Sigmoid colon (tissue), 7 donors: ENCODE measurements around the gene DYRK1A. TPM values are rescaled to one million over a fixed set of nuclear protein-coding genes. Genes with fewer than 3 reads are reported as not detected.

Experiments
- DNase-seq: peaks from one replicate; pipeline ENCODE4 v3.0.0-alpha.2; 2019
- H3K27ac ChIP-seq, 4 donors: fragments of 200-600 bp; sonication (generic); one replicate each; pipeline ENCODE4 v1.5.1; 2016 to 2019; ENCODE audit warnings: mild to moderate bottlenecking in 1 of 4
- H3K27me3 ChIP-seq, 3 donors: fragments of 200-600 bp; sonication (generic); one replicate each; pipeline ENCODE4 v1.5.1; 2019; ENCODE audit warnings: mild to moderate bottlenecking in 1 of 3
- H3K36me3 ChIP-seq, 4 donors: fragments of 200-600 bp; sonication (generic); one replicate each; pipeline ENCODE4 v1.5.1; 2016 to 2019
- H3K4me1 ChIP-seq, 4 donors: fragments of 200-600 bp; sonication (generic); one replicate each; pipeline ENCODE4 v1.5.1; 2017 to 2019
- H3K4me3 ChIP-seq, 4 donors: fragments of 200-600 bp; sonication (generic); one replicate each; pipeline ENCODE4 v1.5.1; 2017 to 2019; ENCODE audit warnings: mild to moderate bottlenecking in 2 of 4, moderate library complexity in 1 of 4
- H3K9me3 ChIP-seq, 4 donors: fragments of 200-600 bp in 3 of 4; sonication (generic) in 3 of 4; one replicate each; pipeline versions ENCODE4 v1.5.1 to v1.6.1; 2013 to 2019
- EP300 ChIP-seq, 4 donors: sonication (generic); formaldehyde crosslinking; IDR thresholded peaks; one replicate each; pipeline ENCODE4 v1.6.1; 2017; ENCODE audit warnings: antibody characterized with exemption in 4 of 4
- POLR2A ChIP-seq, 2 donors: fragments of 450-650 bp; IDR thresholded peaks; one replicate each; pipeline ENCODE4 v1.6.1; 2016; ENCODE audit warnings: antibody characterized with exemption in 2 of 2, mild to moderate bottlenecking in 2 of 2, moderate library complexity in 2 of 2
- POLR2AphosphoS5 ChIP-seq, 4 donors: sonication (generic); formaldehyde crosslinking; IDR thresholded peaks; one replicate each; pipeline ENCODE4 v1.6.1; 2017; ENCODE audit warnings: antibody characterized with exemption in 4 of 4
- WGBS, 2 donors: extraction: QIAGEN DNeasy Blood & Tissue Kit; methylation state at CpG; one replicate each; pipeline ENCODE4 v1.1.7; 2013; 5-methylcytosine and 5-hydroxymethylcytosine counted together
- intact Hi-C: fragments of 100-400 bp; cut with DNase I; formaldehyde crosslinking; loops from one replicate; pipeline ENCODE4 v1.15.1; 2023
- polyA plus RNA-seq, 3 donors: library from polyadenylated mRNA; stranded (reverse); fragments of 200-250 nt; gene quantifications; one replicate each; pipeline ENCODE4 v1.2.3, GENCODE V29; 2013
- total RNA-seq, 4 donors: library from RNA; depleted of rRNA; stranded (reverse); fragments of >200 nt; gene quantifications; one replicate each; pipeline ENCODE4 v1.1.0, GENCODE V29; 2016
- TF ChIP-seq, protein P1 (sequence below), 4 experiments: fragments of 450-650 bp in 3 of 4; fragments of 200-600 bp in 1 of 4; IDR thresholded peaks; one replicate each; pipeline ENCODE4 v1.5.1; 2016 to 2019; ENCODE audit warnings: antibody characterized with exemption in 4 of 4, mild to moderate bottlenecking in 3 of 4, moderate library complexity in 2 of 4
- donor health status: healthy with polysubstance abuse.
- donor health status: Bipolar disorder and iron deficiency.
- donor health status: healthy.

Gene DYRK1A
- total and polyA plus RNA-seq, 7 donors, result 11.4 to 74.1 (median 62.9) TPM

DNA sequence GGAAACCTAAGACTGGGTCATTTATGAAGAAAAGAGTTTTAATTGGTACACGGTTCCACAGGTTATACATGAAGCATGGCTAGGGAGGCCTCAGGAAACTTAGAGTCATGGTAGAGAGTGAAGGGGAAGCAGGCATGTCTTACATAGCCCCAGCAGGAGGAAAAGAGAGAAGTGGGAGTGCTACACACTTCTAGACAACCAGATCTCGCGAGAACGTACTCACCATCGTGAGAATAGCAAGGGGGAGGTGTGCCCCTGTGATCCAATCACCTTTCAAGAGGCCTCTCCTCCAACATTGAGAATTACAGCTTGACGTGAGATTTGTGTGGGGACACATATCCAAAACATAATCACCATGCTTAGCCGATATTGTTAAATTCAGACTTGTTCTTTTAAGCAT lies 62.8 kb downstream of the DYRK1A start:
- no peak overlapping the region for H3K4me3 ChIP-seq
- no peak for DNase-seq
- WGBS, 2 donors, result 87 to 95% methylated on average over 7 of the region's 7 CpGs
- H3K9me3 ChIP-seq, result no peaks in the 10 kb centered on the region
- peaks cover 0 to 50% (median 24%) of the 10 kb centered on the region in 4 donors for H3K4me1 ChIP-seq
- TF ChIP-seq EP300 (IDR thresholded peaks at IDR 0.05) (no peak), POLR2A (IDR thresholded peaks at IDR 0.05) (no peak), POLR2AphosphoS5 (IDR thresholded peaks at IDR 0.05) (no peak)
- no peaks in the 10 kb centered on the region for H3K27me3 ChIP-seq
- no peaks in the 10 kb centered on the region for H3K36me3 ChIP-seq
- intact Hi-C loops, result no loop called here
- H3K27ac ChIP-seq, result no peak overlapping the region

DNA sequence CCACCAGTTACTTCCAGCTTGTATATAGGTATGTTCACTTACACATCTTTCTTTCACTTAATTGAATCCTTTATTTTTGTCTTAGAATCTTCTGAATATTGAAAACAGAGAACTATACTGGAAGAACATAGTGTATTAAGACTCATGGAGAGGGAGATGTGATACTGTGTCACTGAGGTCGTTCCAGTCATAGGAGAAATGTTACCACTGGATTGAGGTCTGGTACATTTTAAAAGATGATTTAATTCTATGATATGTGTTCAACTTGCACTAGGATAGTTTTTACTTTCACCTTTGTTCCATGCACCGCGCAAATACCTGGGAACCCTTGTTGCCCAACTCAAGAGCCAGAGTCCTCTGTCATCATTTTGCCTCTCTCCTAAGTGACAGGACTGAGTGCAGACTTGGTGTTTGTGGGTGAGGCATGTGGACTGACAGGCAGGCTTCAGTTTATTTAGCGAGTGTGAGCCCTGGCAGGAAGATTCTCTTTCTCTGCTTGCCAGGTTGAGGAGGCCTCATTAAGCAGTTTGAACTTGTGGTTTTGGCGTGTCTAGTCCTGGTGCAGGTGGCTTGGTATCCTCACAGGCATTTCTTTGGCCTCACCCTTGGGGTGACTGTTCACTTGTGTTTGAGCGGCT lies 63.7 kb downstream of the DYRK1A start:
- TF ChIP-seq POLR2AphosphoS5 (IDR thresholded peaks at IDR 0.05) (no peak), POLR2A (IDR thresholded peaks at IDR 0.05) (no peak), EP300 (IDR thresholded peaks at IDR 0.05) (no peak)
- TF ChIP-seq, protein P1, sequence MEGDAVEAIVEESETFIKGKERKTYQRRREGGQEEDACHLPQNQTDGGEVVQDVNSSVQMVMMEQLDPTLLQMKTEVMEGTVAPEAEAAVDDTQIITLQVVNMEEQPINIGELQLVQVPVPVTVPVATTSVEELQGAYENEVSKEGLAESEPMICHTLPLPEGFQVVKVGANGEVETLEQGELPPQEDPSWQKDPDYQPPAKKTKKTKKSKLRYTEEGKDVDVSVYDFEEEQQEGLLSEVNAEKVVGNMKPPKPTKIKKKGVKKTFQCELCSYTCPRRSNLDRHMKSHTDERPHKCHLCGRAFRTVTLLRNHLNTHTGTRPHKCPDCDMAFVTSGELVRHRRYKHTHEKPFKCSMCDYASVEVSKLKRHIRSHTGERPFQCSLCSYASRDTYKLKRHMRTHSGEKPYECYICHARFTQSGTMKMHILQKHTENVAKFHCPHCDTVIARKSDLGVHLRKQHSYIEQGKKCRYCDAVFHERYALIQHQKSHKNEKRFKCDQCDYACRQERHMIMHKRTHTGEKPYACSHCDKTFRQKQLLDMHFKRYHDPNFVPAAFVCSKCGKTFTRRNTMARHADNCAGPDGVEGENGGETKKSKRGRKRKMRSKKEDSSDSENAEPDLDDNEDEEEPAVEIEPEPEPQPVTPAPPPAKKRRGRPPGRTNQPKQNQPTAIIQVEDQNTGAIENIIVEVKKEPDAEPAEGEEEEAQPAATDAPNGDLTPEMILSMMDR (IDR thresholded peaks at IDR 0.05), result no peak
- H3K9me3 ChIP-seq, result no peaks in the 10 kb centered on the region
- H3K4me3 ChIP-seq, result no peak overlapping the region
- H3K27ac ChIP-seq, result no peak overlapping the region
- 77 to 92% methylated on average over 6 of the region's 6 CpGs for WGBS, 2 donors
- H3K4me1 ChIP-seq, result peaks cover 0 to 50% (median 27%) of the 10 kb centered on the region in 4 donors
- DNase-seq, result no peak
- H3K36me3 ChIP-seq, result no peaks in the 10 kb centered on the region
- no peaks in the 10 kb centered on the region for H3K27me3 ChIP-seq
- intact Hi-C loops, result no loop called here

DNA sequence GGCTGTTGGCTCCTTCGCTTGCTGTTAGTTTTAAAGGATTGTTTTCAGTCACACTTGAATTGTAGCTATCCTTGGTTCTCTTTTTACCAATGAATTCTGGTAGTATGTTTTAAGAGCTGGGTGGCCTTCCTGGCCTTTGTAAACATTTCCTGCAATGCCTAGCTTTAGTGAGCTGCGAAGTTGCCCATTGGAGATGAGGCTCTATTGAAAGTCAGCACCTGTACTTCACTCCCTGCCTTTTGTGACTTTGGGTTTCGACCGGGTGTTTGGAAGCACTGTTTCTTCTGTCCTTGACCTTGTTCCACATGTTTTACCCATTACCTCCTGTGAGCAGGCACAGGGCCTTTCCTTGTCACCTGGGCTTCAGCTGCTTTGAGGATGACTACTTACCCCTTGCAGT lies 64.7 kb downstream of the DYRK1A start:
- Histone ChIP-seq H3K4me1 (peaks cover 0 to 58% (median 34%) of the 10 kb centered on the region in 4 donors), H3K27ac (no peak overlapping the region), H3K27me3 (no peaks in the 10 kb centered on the region), H3K9me3 (no peaks in the 10 kb centered on the region), H3K4me3 (no peak overlapping the region), H3K36me3 (no peaks in the 10 kb centered on the region)
- intact Hi-C loops, result no loop called here
- 74 to 82% methylated on average over 4 of the region's 4 CpGs for WGBS, 2 donors
- TF ChIP-seq POLR2A (IDR thresholded peaks at IDR 0.05) (no peak), POLR2AphosphoS5 (IDR thresholded peaks at IDR 0.05) (no peak), EP300 (IDR thresholded peaks at IDR 0.05) (no peak)
- TF ChIP-seq, protein P1 (IDR thresholded peaks at IDR 0.05), result no peak
- DNase-seq, result no peak

DNA sequence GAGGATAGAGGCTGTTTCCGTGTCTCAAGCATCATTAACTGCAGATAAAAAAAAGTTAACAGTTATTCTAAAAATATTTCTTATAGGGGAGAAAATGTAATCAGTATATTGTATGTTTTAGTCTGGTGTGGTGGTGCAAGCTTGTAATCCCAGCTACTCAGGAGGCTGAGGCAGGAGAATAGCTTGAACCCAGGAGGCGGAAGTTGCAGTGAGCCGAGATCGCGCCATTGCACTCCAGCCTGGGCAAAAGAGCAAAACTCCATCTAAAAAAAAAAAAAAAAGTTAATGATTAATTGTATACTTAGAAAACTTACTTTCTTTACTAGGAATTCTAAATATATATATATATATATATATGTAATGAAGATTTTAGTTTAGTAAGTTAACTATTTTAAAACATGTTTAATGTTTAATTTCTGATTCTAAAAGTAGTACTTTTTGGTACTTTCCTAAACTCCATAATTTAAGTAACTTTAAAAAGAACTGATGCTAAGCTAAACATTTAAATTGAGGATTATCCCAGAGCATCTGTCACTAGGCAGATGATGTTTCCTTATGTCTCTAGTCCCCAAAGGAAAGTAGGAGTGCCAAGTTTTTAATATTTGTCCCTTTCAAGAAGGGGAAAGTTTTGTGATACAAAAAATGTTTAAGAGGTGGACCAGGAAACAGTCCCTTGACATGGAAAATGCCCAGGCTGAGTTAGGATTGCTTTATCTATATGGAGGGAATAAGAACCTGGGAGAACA lies 66.3 kb downstream of the DYRK1A start:
- Histone ChIP-seq H3K4me3 (no peak overlapping the region), H3K36me3 (no peaks in the 10 kb centered on the region), H3K27me3 (no peaks in the 10 kb centered on the region), H3K27ac (no peak overlapping the region), H3K9me3 (no peaks in the 10 kb centered on the region), H3K4me1 (peaks cover 0 to 73% (median 43%) of the 10 kb centered on the region in 4 donors)
- 95 to 96% methylated on average over 5 of the region's 5 CpGs for WGBS, 2 donors
- TF ChIP-seq, protein P1 (IDR thresholded peaks at IDR 0.05), result no peak
- TF ChIP-seq POLR2A (IDR thresholded peaks at IDR 0.05), result no peak
- no peak for TF ChIP-seq POLR2AphosphoS5 (IDR thresholded peaks at IDR 0.05)
- no peak for TF ChIP-seq EP300 (IDR thresholded peaks at IDR 0.05)
- DNase-seq, result no peak
- intact Hi-C loops, result no loop called here

DNA sequence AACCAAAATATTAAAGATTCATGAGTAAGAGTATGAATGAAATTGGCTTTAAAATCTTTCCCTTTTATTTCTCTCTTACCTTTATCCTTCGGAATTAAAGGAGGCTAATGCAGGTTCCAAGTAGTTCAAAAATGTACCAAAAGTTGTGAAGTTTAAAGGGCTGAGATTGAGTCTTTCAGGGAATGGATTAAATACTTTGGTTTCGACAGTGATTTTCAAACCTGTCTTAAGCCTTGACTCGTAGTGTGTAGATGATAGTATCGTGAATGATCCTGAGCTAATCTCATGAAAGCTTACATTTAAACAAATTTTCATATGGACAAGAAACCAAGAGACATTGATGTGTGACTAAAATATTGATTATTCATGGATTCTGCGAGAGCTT lies 66.9 kb downstream of the DYRK1A start:
- no peak overlapping the region for H3K27ac ChIP-seq
- no peaks in the 10 kb centered on the region for H3K27me3 ChIP-seq
- intact Hi-C loops, result no loop called here
- no peak for DNase-seq
- 94 to 97% methylated on average over 5 of the region's 5 CpGs for WGBS, 2 donors
- no peaks in the 10 kb centered on the region for H3K9me3 ChIP-seq
- H3K4me1 ChIP-seq, result peaks cover 0 to 79% (median 44%) of the 10 kb centered on the region in 4 donors
- no peak overlapping the region for H3K4me3 ChIP-seq
- H3K36me3 ChIP-seq, result no peaks in the 10 kb centered on the region
- TF ChIP-seq, protein P1 (IDR thresholded peaks at IDR 0.05), result no peak
- TF ChIP-seq POLR2AphosphoS5 (IDR thresholded peaks at IDR 0.05) (no peak), EP300 (IDR thresholded peaks at IDR 0.05) (no peak), POLR2A (IDR thresholded peaks at IDR 0.05) (no peak)
